Measurements from ENCODE around the gene LAMTOR3.
"Not testable (repeated sequence)": the region's sequence is repeated elsewhere in the genome, so short reads cannot be mapped to it uniquely, and the experiment has no call there.

The LAMTOR3 gene

DNA sequence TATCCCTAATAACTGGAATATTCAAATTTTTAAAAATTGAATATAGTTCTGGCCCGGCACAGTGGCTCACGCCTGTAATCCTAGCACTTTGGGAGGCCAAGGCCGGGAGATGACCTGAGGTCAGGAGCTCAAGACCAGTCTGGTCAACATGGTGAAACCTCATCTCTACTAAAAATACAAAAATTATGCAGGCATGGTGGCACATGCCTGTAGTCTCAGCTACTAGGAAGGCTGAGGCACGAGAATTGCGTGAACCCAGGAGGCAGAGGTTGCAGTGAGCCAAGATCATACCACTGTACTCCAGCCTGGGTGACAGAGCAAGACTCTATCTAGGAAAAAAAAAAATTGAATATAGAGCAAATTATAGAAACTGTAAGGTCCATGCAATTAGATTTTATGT lies 64.2 kb downstream of the LAMTOR3 start:
- DNase-seq (ENCODE audit: low spot score): not testable (repeated sequence)

DNA sequence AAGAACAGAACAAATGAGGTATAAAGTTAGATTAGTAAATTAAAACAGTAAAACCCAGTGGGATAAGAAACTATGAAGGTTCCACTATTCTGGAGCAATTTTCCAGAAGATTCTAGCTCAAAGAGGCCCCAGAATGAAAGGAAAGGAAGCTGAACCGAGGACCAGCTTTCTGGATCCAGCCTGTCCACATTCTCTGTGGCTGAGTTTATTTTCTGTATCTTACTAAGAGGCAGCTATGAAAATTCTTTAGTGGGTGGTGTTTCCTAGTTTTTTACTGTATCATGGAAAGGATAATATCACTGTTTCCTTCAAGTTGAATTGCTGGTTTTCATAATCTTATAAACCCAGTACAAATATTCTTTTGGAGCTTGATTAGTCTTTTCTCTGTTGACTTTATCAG lies 65.8 kb downstream of the LAMTOR3 start:
- DNase-seq (ENCODE audit: low spot score): no peak

Measured in AG08395 (cell line).